Stimulated activated CD8-positive, alpha-beta memory T cell treated with anti-CD3 and anti-CD28 coated beads, Interleukin-15, amount 100 ng/mL, for 1 hour (primary cell): ENCODE results near the gene POM121L12.

Experiments used
- DNase-seq: peaks from one replicate; pipeline ENCODE4 v3.0.0-alpha.2; 2020; ENCODE audit warnings: low read depth

The POM121L12 gene

GRCh38 chr7:53035499-53036412 lies at the start of gene POM121L12:
POM121L12 (plus strand) TSS chr7:53035633; CDS start chr7:53035672, 39 bp downstream.
- no peak for DNase-seq

GRCh38 chr7:52992001-52992400 lies 43.4 kb upstream of the POM121L12 start:
- no peak for DNase-seq

- no peak for DNase-seq
Observed at GRCh38 chr7:52992479-52993162, 42.8 kb upstream of the POM121L12 start.

- DNase-seq: no peak
Observed at GRCh38 chr7:52995676-52996075, 39.8 kb upstream of the POM121L12 start.

GRCh38 chr7:53001221-53001620 lies 34.2 kb upstream of the POM121L12 start:
- DNase-seq: no peak

GRCh38 chr7:53002389-53002788 lies 33.0 kb upstream of the POM121L12 start:
- DNase-seq: no peak

- DNase-seq: no peak
Observed at GRCh38 chr7:53003653-53004445, 31.6 kb upstream of the POM121L12 start.

- no peak for DNase-seq
Observed at GRCh38 chr7:53013925-53014324, 21.5 kb upstream of the POM121L12 start.

GRCh38 chr7:53015463-53015862 lies 20.0 kb upstream of the POM121L12 start:
- DNase-seq: no peak

GRCh38 chr7:53022893-53023292 lies 12.5 kb upstream of the POM121L12 start:
- no peak for DNase-seq

GRCh38 chr7:53048638-53049037 lies 13.2 kb downstream of the POM121L12 start:
- DNase-seq: no peak

GRCh38 chr7:53050433-53050832 lies 15.0 kb downstream of the POM121L12 start:
- no peak for DNase-seq

- DNase-seq: no peak
Observed at GRCh38 chr7:53059591-53059990, 24.2 kb downstream of the POM121L12 start.

- DNase-seq: no peak
Observed at GRCh38 chr7:53060066-53060465, 24.6 kb downstream of the POM121L12 start.

GRCh38 chr7:53062796-53063195 lies 27.4 kb downstream of the POM121L12 start:
- no peak for DNase-seq

- no peak for DNase-seq
Observed at GRCh38 chr7:53068673-53069072, 33.2 kb downstream of the POM121L12 start.

- DNase-seq: no peak
Observed at GRCh38 chr7:53070883-53071282, 35.5 kb downstream of the POM121L12 start.
